H4 (cell line): ENCODE results near the gene TBC1D22A. TPM values are rescaled to one million over a fixed set of nuclear protein-coding genes. Genes with fewer than 3 reads are reported as not detected.
A peak's percentile ranks its signal among the peaks of the same experiment; 100 is the strongest.

ENCODE experiments used
- DNase-seq: peaks from one replicate; pipeline ENCODE4 v3.0.0-alpha.2; 2015; ENCODE audit warnings: low spot score
- total RNA-seq: library from RNA; depleted of rRNA; stranded (reverse); fragments of >200 nt; shearing (Covaris generic); gene quantifications from 2 replicates; pipeline ENCODE4 v1.2.3, GENCODE V29; 2014

Gene TBC1D22A
- total RNA-seq, 1 experiment from 2014 or later = 8.6 TPM

GRCh38 chr22:46752988-46753310 is 9.5 kb upstream of the TBC1D22A start:
- no peak for DNase-seq

DNA sequence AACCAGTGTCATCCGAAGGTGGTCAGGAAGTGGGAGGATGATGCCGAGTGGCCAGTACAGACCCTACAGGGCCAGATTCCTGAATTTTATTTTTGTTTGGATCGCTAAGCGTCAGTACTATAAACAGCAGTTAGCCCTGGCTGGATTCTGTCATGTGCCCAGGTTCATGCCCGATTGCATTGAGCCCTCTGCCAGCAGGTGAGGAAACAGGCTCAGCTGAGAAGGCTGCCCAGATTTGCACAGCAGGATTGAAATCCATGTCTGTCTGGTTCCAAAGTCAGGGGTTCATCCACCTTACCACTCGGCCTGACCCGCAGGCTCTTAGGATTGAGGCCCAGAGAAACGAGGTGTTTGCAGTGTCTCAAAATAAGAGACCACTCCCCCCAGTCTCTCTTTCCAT is 9.1 kb upstream of the TBC1D22A start:
- DNase-seq = no peak

GRCh38 chr22:46753761-46754109 is 8.7 kb upstream of the TBC1D22A start:
- DNase-seq = no peak

GRCh38 chr22:46754110-46754799 is 8.2 kb upstream of the TBC1D22A start:
- peak; percentile 96 for DNase-seq

GRCh38 chr22:46754826-46755225 is 7.6 kb upstream of the TBC1D22A start:
- DNase-seq = no peak

- no peak for DNase-seq
Observed at GRCh38 chr22:46755525-46755924, 6.9 kb upstream of the TBC1D22A start.

GRCh38 chr22:46756097-46756496 is 6.4 kb upstream of the TBC1D22A start:
- no peak for DNase-seq

DNA sequence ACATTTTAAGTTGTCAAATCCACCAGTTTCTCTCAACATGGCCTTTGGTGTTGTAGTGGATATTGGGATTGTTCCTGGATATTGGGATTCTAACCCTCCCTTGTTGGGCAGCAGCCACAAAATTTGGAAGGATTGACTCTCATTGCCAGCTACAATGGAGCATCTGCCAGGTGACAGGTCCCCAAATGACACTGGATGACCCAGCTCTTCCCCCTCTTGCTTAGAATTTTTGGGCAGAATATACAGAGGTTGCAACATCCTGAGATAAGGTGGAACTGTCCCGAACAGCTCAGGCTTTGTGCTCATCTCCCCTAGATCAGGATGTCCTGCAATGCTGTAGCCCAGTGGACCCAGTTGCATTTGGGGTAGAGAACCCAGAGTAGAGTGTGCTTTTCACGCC is 5.3 kb upstream of the TBC1D22A start:
- DNase-seq = no peak

GRCh38 chr22:46758121-46758520 is 4.3 kb upstream of the TBC1D22A start:
- no peak for DNase-seq

DNA sequence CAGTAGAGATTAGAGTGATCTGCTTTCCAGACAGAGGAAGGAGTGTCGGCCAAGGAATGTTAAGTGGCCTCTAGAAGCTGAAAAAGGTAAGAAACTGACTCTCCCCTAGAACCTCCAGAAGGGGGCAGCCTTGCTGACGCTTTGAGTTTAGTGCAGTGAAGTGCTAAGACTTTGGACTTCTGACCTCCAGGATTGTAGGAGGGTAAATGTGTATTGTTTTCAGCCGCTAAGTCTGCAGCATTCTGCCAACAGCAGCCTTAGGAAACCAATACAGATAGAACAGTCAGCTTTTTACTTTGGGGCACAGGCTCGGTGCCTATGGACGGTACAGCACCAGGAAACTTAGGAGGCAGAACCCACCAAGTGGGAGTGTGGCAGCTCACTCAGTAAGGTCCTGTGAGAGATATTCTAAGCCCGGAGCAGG is 3.6 kb upstream of the TBC1D22A start:
- peak; percentile 38 for DNase-seq

DNA sequence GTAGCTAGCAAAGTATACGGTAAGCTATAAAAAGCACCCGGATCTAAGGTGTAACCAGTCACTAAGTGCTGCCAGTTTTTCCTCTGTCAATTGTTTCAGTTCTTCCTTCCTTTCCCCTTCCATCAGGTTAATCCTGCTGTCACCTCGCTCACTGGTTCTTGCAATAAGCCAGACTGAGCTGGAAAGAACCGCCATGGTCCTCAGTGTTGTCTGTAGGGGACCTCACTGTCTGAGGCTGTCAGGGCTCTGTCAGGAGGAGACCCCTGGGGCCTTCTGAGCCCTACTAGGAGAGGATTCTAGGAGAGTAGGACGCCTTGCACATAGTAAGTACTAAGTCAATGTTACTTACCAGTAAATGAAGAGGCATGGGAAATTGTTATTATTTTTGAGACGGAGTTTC is 1.4 kb upstream of the TBC1D22A start:
- DNase-seq = no peak

- no peak for DNase-seq
Observed at GRCh38 chr22:46761539-46762237, 762 bp upstream of the TBC1D22A start.

GRCh38 chr22:46763051-46763705 is 728 bp downstream of the TBC1D22A start:
- DNase-seq = no peak

- DNase-seq = no peak
Observed at GRCh38 chr22:46764140-46764680, 1.8 kb downstream of the TBC1D22A start.

GRCh38 chr22:46764779-46765485 is 2.5 kb downstream of the TBC1D22A start:
- DNase-seq = no peak

GRCh38 chr22:46766611-46767010 is 4.2 kb downstream of the TBC1D22A start:
- no peak for DNase-seq

DNA sequence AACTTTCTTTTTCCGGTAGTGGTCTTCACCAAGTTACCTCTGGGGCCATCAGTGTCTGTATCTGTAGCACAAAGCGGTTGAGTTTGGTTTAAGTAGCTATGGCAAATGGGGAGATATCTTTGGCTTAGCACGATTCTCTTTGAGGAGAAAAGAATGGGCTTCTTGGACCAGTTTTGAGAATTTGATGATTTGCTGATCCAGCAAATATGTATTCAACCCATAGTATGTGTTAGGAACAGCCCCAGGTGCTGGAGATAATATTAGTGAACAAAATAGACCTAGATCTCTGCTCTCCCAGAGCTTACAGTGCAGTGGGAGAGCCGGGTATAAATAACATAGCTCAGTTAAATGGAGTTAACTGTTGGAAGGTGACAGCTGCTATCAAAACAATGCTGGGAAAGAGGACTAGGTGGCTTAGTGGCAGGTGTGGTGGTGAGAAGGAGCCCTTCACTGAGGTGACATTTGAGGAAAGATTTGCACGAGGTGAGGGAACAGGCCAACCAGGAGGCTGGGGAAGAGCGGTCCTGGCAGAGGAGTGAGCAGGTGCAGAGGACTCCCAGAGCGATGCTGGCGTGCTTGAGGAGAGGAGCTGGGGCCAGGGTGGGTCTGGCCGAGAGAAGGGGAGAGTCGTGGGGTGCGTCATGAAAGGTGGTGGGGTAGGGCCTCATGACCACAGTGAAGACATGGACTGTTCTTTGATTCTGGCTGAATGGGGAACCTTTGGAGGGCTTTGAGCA is 5.0 kb downstream of the TBC1D22A start:
- DNase-seq = no peak

GRCh38 chr22:46769191-46769675 is 6.8 kb downstream of the TBC1D22A start:
- no peak for DNase-seq

DNA sequence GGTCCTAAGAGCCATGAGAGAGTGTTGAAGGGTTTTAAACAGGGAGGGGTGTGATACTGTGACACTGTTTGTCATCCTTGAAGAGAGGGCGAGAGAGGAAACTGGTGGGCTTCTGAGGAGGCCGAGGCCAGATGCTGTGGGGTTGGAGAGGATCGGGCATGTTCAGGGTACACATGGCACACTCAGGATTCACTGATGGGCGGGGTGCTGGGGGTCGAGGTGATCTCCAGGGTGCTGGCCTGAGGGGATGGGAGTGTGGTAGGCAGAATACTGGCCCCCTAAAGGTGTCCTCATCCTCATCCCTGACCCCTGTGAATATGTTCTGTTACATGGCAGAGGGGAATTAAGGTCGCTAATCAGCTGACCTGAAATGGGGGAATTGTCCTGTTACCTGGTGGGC is 7.3 kb downstream of the TBC1D22A start:
- no peak for DNase-seq

DNA sequence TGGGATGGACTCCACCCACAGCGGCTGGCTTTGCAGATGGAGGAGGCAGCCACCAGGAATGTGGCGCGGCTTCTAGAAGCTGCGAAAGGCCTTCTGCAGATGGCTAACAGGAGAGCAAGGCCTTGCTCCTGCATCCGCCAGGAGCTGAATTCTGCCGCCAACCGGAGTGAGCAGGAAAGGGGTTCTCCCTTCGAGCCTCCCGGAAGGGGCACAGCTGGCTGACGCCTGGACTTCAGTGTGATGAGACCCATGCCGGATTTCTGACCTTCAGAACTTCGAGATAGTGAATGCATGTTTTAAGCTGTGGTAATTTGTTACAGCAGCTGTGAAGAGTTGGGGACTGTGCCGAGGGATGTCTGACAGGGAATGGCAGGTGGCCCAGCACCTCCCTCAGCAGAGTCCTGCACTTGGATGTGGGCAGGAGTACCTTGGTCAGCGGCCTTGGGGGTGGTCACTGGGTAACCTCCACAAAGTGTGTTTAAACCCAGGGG is 7.7 kb downstream of the TBC1D22A start:
- no peak for DNase-seq

DNA sequence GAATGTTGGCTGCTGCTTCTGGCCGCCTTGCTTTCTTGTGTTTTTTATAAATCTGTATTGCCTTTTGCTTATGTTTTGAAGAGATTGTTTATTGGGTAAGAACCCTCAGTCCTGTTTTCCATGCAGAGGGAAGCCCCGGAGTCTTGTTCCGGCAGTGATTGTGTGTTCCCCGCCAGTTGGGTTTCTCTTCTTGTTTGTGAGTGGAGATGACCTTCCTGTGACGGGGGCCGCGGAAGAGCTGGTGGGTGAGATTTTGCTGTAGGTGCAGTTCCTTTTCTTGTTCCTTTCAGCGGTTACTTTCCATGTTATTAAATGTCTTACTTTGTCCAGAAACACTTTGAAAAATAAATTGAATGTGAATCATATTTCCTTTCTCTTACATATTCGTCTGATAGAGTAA is 8.3 kb downstream of the TBC1D22A start:
- no peak for DNase-seq
